ENCODE data around the gene NUB1. TPM values are rescaled to one million over a fixed set of nuclear protein-coding genes. Genes with fewer than 3 reads are reported as not detected.

Gene NUB1
- polyA plus RNA-seq, 6 donors from 2014 or later, result 36.5 to 89.7 (median 71.1) TPM

DNA sequence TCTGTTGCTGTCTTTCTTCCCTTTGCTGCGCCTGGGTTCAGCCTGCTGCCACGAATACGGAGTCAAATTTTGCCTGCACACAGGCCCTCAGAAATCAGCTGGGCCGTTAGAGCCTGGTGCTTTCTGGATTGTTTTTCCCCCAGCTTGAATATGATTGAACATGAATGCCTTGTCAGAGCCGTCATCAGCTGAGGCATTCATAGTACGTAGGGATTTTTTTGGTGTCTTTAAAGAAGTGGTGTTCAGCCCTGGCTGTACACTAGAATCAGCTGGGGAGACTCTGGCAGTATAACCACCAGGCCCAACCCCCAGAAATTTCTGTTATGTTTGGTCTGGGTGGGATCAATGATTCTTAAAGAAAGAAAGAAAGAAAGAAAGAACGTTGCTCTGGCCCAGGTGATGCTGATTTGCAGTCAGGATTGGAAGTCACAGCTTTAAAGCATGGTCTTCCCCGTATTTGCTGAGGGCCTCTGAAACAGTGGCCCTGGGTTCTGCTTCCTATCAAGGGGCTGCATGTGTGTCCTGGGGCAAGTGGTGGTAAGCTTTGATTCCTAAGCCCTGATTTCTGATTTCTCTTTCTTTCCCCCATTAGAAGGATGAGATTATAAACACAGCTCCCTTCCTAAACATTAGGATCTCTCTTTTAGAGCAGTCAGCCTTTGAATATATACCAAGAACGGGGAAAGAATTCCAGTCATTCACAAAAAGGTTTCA lies 24.7 kb downstream of the NUB1 start:
- H3K27ac Mint-ChIP-seq, result peak overlapping the region in 1 of 6 donors; percentile 7
- H3K9me3 Mint-ChIP-seq, result peaks cover 0 to 2% (median 0%) of the 10 kb centered on the region in 7 donors
- H3K27me3 Mint-ChIP-seq, result no peaks in the 10 kb centered on the region
- DNase-seq (no peak), ATAC-seq (ENCODE audit: low read depth in 2 of 2) (no peak)
- peaks cover 0 to 9% (median 5%) of the 10 kb centered on the region in 3 donors for H3K4me1 Mint-ChIP-seq
- H3K36me3 Mint-ChIP-seq, result peaks cover 16 to 28% of the 10 kb centered on the region in 2 donors
- H3K4me3 Mint-ChIP-seq, result no peak overlapping the region

DNA sequence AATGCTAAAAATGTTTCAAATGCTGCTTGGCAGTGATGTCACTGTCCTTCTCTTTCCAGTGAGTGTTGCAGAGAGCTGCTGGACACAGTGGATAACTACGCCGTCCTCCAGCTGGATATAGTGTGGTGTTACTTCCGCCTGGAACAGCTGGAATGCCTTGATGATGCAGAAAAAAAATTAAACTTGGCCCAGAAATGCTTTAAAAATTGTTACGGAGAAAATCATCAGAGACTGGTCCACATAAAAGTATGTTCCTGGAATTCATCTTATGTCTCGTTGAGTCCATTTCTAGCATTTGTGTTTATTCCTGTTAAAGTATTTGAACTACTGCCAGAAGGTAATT lies 25.2 kb downstream of the NUB1 start:
- Mint-ChIP-seq H3K36me3 (peaks cover 16 to 22% of the 10 kb centered on the region in 2 donors), H3K27me3 (no peaks in the 10 kb centered on the region), H3K9me3 (peaks cover 0 to 2% (median 0%) of the 10 kb centered on the region in 7 donors), H3K27ac (no peak overlapping the region), H3K4me1 (peaks cover 0 to 9% (median 5%) of the 10 kb centered on the region in 3 donors), H3K4me3 (no peak overlapping the region)
- DNase-seq (no peak), ATAC-seq (ENCODE audit: low read depth in 2 of 2) (no peak)

DNA sequence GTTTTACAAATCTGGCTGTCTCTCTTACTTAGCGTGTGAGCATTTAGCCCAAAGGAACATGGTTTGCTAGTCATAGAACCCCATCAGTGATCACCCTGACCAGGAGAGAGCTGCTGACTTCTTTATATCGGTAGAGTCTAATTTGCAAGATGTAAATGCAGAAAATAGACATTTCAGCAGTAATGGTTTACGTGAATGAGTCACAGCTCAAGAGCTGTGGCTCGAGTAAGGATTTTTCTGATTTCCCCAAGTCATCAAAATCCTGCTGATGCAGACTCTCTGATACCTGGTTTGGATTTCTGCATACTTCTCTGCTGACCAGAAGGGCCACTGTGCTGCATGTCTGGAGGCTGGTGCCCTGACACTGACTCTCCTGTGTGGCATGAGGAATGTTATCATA lies 25.7 kb downstream of the NUB1 start:
- Mint-ChIP-seq H3K36me3 (peaks cover 12 to 18% of the 10 kb centered on the region in 2 donors), H3K4me1 (peaks cover 0 to 9% (median 5%) of the 10 kb centered on the region in 3 donors)
- ATAC-seq (ENCODE audit: low read depth in 2 of 2), result no peak

GRCh38 chr7:151368136-151368571 lies 26.5 kb downstream of the NUB1 start:
- ATAC-seq (ENCODE audit: low read depth in 2 of 2) (peak; percentile 93), DNase-seq (peak; percentile 75)
- Mint-ChIP-seq H3K27me3 (no peaks in the 10 kb centered on the region), H3K27ac (peak overlapping the region in 5 of 6 donors; percentile 27 to 97 (median 65)), H3K9me3 (no peaks in the 10 kb centered on the region), H3K4me3 (no peak overlapping the region), H3K4me1 (peaks cover 0 to 9% (median 5%) of the 10 kb centered on the region in 3 donors), H3K36me3 (peaks cover 4 to 9% of the 10 kb centered on the region in 2 donors)

More for the DNA sequence above, 25.7 kb downstream of the NUB1 start:
- Mint-ChIP-seq H3K27me3 (no peaks in the 10 kb centered on the region), H3K9me3 (peaks cover 0 to 2% (median 0%) of the 10 kb centered on the region in 7 donors), H3K4me3 (peak overlapping the region in 1 of 8 donors; percentile 22), H3K27ac (peak overlapping the region in 3 of 6 donors; percentile 42 to 65 (median 61))
- no peak for DNase-seq

DNA sequence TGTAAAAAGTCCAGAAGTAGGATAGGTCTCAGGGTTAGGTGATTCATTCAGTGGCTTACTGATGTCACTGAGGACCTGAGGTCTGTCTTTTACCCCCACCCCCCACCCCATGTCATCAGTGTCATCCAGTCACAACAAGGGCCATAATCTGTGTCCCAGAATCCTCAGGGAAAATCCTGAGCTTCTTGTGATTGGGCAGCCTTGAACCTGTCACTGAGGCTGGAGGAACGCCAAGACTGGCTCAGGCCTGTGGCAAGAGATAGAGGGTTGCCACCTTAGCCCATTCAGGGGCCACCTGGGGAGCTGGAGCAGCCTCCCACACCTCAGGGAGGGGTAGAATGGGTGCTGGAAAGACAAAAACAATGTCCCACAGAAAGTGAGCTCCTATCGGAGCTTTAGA lies 29.7 kb downstream of the NUB1 start:
- peaks cover 0 to 10% of the 10 kb centered on the region in 2 donors for H3K36me3 Mint-ChIP-seq
- no peak overlapping the region for H3K4me3 Mint-ChIP-seq
- no peaks in the 10 kb centered on the region for H3K9me3 Mint-ChIP-seq
- H3K4me1 Mint-ChIP-seq, result peaks cover 0 to 9% (median 5%) of the 10 kb centered on the region in 3 donors
- no peak for DNase-seq
- ATAC-seq (ENCODE audit: low read depth in 2 of 2), result no peak
- no peak overlapping the region for H3K27ac Mint-ChIP-seq
- H3K27me3 Mint-ChIP-seq, result no peaks in the 10 kb centered on the region

DNA sequence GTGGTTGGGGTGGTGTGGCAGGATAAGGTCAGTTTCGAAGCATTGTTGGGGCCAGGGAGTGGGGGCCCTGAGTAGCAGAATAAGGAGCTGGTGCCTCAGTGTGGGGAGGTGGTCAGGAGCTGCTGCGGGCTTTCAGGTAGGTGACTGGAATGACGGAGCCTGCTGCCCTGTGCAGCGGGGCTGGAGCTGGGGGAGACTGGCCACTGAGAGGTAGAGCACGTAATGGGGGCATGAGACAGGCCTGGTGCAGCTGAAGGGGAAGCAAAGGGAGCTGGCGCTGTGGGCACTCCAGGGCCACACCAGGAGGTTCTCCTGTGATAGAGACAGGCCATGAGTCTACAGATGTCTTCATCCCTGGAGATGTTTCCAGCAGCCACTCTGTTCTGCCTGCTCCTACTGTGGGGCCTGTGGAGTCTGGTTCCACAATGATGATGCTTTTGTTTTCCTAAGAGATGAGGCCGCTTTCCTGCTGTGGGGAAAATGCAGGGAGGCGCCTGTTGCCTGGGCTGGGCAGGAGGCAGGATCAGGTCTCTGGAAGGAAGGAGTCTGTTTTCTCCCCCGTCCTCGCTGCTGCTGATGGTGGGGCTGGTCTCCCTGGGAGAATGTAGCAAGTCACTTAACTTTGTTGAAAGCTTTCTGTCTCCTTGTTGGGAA lies 31.1 kb downstream of the NUB1 start:
- peaks cover 3 to 15% of the 10 kb centered on the region in 2 donors for H3K36me3 Mint-ChIP-seq
- DNase-seq, result no peak

DNA sequence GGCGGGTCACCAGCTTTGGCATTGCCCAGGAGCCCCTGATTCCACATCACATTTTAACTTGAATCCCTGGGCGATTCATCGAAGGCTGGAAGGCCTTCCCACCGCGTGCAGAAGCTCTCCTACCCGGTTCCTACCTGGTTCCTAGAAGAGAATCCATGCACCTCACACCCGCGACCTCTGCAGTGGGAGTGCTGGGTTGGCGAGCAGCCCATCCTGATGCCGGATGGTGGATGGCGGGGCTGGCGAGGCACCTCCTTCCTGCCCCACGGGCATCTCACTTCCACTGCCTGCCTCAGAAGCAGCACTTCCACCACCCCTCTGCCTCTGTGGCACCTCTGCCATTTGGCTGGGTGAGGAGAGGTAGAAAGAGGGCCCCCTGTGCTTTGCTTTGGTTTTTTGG lies 32.0 kb downstream of the NUB1 start:
- Mint-ChIP-seq H3K36me3 (peaks cover 11 to 22% of the 10 kb centered on the region in 2 donors), H3K27me3 (no peaks in the 10 kb centered on the region), H3K9me3 (no peaks in the 10 kb centered on the region), H3K4me1 (peaks cover 0 to 6% (median 2%) of the 10 kb centered on the region in 3 donors), H3K27ac (no peak overlapping the region), H3K4me3 (no peak overlapping the region)
- ATAC-seq (ENCODE audit: low read depth in 2 of 2), result no peak
- DNase-seq, result no peak

More for the DNA sequence above, 31.1 kb downstream of the NUB1 start:
- ATAC-seq (ENCODE audit: low read depth in 2 of 2), result no peak
- Mint-ChIP-seq H3K4me1 (peaks cover 0 to 9% (median 5%) of the 10 kb centered on the region in 3 donors), H3K4me3 (no peak overlapping the region), H3K27me3 (no peaks in the 10 kb centered on the region), H3K27ac (peak overlapping the region in 4 of 6 donors; percentile 29 to 84 (median 58)), H3K9me3 (no peaks in the 10 kb centered on the region)

GRCh38 chr7:151374139-151374538 lies 32.5 kb downstream of the NUB1 start:
- Mint-ChIP-seq H3K27me3 (no peaks in the 10 kb centered on the region), H3K36me3 (peaks cover 13 to 21% of the 10 kb centered on the region in 2 donors), H3K4me1 (peaks cover 0 to 10% (median 0%) of the 10 kb centered on the region in 3 donors), H3K27ac (no peak overlapping the region), H3K4me3 (no peak overlapping the region), H3K9me3 (no peaks in the 10 kb centered on the region)
- no peak for ATAC-seq (ENCODE audit: low read depth in 2 of 2)
- no peak for DNase-seq

GRCh38 chr7:151374726-151375125 lies 33.1 kb downstream of the NUB1 start:
- H3K27ac Mint-ChIP-seq, result no peak overlapping the region
- no peak for DNase-seq
- ATAC-seq (ENCODE audit: low read depth in 2 of 2), result no peak
- H3K4me3 Mint-ChIP-seq, result peak overlapping the region in 1 of 8 donors; percentile 63
- H3K9me3 Mint-ChIP-seq, result no peaks in the 10 kb centered on the region
- H3K27me3 Mint-ChIP-seq, result no peaks in the 10 kb centered on the region
- H3K36me3 Mint-ChIP-seq, result peaks cover 13 to 18% of the 10 kb centered on the region in 2 donors
- peaks cover 0 to 10% (median 5%) of the 10 kb centered on the region in 3 donors for H3K4me1 Mint-ChIP-seq

GRCh38 chr7:151375530-151376217 lies 34.1 kb downstream of the NUB1 start:
- peaks cover 13 to 18% of the 10 kb centered on the region in 2 donors for H3K36me3 Mint-ChIP-seq
- peaks cover under 1 to 16% (median 9%) of the 10 kb centered on the region in 3 donors for H3K4me1 Mint-ChIP-seq
- no peak overlapping the region for H3K4me3 Mint-ChIP-seq
- H3K9me3 Mint-ChIP-seq, result no peaks in the 10 kb centered on the region
- H3K27ac Mint-ChIP-seq, result peak overlapping the region in 4 of 6 donors; percentile 32 to 69 (median 46)
- no peak for ATAC-seq (ENCODE audit: low read depth in 2 of 2)
- no peak for DNase-seq
- H3K27me3 Mint-ChIP-seq, result no peaks in the 10 kb centered on the region

DNA sequence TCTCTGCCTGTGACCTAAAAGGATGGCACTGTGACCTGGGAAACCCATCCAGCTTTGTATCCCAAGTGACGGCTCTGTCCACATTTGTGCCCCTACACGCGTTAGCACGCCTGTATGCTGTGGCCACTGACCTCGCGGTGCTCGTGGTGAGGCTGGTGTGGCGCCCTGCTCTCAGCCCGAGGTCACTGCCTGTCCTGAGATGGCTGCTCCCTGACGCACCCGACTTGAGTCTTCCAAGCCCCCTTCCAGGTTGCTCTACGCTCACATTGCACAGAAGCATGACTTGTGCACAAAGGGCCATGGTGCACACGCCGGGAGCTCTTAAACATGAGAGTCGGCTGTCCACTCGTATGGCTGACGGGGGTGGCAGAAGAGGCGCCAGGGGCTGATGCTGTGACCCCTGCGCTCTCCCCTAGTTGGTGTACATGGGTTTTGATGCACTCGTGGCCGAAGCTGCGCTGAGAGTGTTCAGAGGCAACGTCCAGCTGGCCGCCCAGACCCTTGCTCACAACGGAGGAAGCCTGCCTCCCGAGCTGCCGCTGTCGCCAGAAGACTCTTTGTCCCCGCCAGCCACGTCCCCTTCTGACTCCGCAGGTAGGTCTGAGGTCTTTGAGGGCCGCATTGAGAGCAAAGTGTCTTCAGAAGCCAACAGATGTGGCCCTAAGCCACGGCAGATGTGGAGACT lies 34.7 kb downstream of the NUB1 start:
- H3K9me3 Mint-ChIP-seq, result no peaks in the 10 kb centered on the region
- H3K27me3 Mint-ChIP-seq, result no peaks in the 10 kb centered on the region
- H3K4me3 Mint-ChIP-seq, result peak overlapping the region in 1 of 8 donors; percentile 18
- H3K27ac Mint-ChIP-seq, result no peak overlapping the region
- DNase-seq (no peak), ATAC-seq (ENCODE audit: low read depth in 2 of 2) (no peak)
- peaks cover 13 to 18% of the 10 kb centered on the region in 2 donors for H3K36me3 Mint-ChIP-seq
- H3K4me1 Mint-ChIP-seq, result peaks cover 6 to 21% (median 13%) of the 10 kb centered on the region in 3 donors

DNA sequence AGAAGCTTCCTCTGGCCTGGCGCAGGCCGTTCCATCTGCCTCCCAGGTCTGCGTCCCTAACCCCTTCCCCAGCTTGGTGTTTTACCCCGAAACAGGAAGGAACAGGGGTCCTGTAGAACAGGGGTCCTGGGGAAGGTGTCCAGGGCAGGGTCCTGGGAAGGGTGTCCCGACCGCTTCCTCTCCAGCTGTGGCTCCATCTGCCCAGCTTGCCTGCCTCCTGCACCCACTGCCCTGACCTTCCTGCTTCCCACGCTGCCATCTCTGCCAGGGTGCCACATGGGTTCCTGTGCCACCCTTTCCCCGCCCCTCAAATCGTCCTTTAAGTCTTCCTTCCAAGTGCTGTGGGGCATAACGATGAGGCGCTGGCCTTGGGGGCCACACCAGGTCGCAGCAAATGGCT lies 35.8 kb downstream of the NUB1 start:
- Mint-ChIP-seq H3K27ac (peak overlapping the region in 5 of 6 donors; percentile 49 to 88 (median 82)), H3K9me3 (no peaks in the 10 kb centered on the region), H3K27me3 (peaks cover 0 to 4% (median 0%) of the 10 kb centered on the region in 3 donors), H3K36me3 (peaks cover 13 to 18% of the 10 kb centered on the region in 2 donors), H3K4me3 (no peak overlapping the region), H3K4me1 (peaks cover 10 to 26% (median 17%) of the 10 kb centered on the region in 3 donors)
- no peak for ATAC-seq (ENCODE audit: low read depth in 2 of 2)
- DNase-seq, result no peak

- Mint-ChIP-seq H3K9me3 (no peaks in the 10 kb centered on the region), H3K4me3 (peak overlapping the region in 3 of 8 donors; percentile 13 to 56 (median 38)), H3K27me3 (peaks cover 0 to 7% (median 0%) of the 10 kb centered on the region in 3 donors), H3K36me3 (peaks cover 13 to 18% of the 10 kb centered on the region in 2 donors), H3K4me1 (peaks cover 13 to 29% (median 22%) of the 10 kb centered on the region in 3 donors), H3K27ac (peak overlapping the region in 3 of 6 donors; percentile 56 to 88 (median 64))
- no peak for ATAC-seq (ENCODE audit: low read depth in 2 of 2)
- no peak for DNase-seq
These were observed 36.4 kb downstream of the NUB1 start for GRCh38 chr7:151378011-151378410.
